Ishikawa (cell line): ENCODE measurements around the gene TSPAN5.

Source experiments
- CEBPB ChIP-seq: IDR thresholded peaks from 2 replicates; pipeline ENCODE4 v1.6.1; 2012
- CREB1 ChIP-seq: IDR thresholded peaks from 2 replicates; pipeline ENCODE4 v1.6.1; 2012; ENCODE audit warnings: low read depth
- EGR1 ChIP-seq: IDR thresholded peaks from 2 replicates; pipeline ENCODE4 v1.6.1; 2012
- EP300 ChIP-seq: IDR thresholded peaks from 2 replicates; pipeline ENCODE4 v1.6.1; 2012; ENCODE audit warnings: borderline replicate concordance
- NFIC ChIP-seq: IDR thresholded peaks from 2 replicates; pipeline ENCODE4 v1.6.1; 2012
- RAD21 ChIP-seq: IDR thresholded peaks from 2 replicates; pipeline ENCODE4 v1.6.1; 2012; ENCODE audit warnings: low read depth
- TAF1 ChIP-seq: IDR thresholded peaks from 2 replicates; pipeline ENCODE4 v1.6.1; 2012; ENCODE audit warnings: low read depth, mild to moderate bottlenecking
- TCF12 ChIP-seq: IDR thresholded peaks from 2 replicates; pipeline ENCODE4 v1.6.1; 2012; ENCODE audit warnings: low read depth
- TEAD4 ChIP-seq: IDR thresholded peaks from 2 replicates; pipeline ENCODE4 v1.6.1; 2012
- YY1 ChIP-seq: IDR thresholded peaks from 2 replicates; pipeline ENCODE4 v1.6.1; 2012; ENCODE audit warnings: low read depth
- ZBTB7A ChIP-seq: IDR thresholded peaks from 2 replicates; pipeline ENCODE4 v1.6.1; 2012; ENCODE audit warnings: low read depth
- TF ChIP-seq, protein P1 (sequence below): IDR thresholded peaks from 2 replicates; pipeline ENCODE4 v1.6.1; 2012
- TF ChIP-seq, protein P2 (sequence below): IDR thresholded peaks from 2 replicates; pipeline ENCODE4 v1.6.1; 2012; ENCODE audit warnings: low read depth, mild to moderate bottlenecking
- TF ChIP-seq, protein P3 (sequence below): IDR thresholded peaks from 2 replicates; pipeline ENCODE4 v1.6.1; 2012

DNA sequence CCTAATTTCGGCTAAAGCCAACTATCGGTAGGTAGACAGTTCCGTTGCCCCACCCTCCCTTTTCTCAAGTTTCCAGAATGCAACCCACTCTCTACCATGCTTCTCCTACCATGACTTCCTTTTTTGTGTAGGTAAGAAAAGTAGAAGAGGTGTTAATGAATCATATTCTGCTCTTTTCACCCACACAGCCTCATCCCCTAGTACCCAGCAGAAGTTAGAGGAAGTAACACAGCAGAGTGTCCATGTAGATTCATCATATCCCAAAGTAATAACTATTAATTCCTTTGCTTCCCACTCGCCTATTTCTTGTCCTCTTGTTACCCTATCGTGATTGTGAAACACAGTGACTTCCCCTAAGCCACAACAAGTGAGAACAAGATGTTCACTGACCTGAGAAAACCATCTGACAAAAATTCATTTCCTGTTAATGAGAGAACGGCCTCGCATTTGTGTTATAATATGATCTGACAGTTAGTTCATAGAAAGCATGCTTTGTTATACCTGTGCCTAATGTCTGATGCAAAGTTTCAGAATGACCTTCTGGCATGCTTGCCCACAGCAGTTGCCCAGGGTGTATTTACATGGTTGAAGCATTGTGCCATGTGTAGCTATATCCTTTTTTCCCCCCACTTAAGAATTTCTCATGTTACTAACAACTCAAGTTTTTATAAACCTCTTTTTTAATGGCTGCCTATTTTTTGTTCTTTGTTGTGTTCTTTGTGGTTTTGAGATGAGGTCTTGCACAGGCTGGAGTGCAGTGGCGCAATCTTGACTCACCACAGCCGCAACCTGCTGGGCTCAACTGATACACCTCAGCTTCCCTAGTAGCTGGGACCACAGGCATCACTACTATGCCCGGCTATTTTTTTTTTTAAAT lies 211.7 kb downstream of the TSPAN5 start:
- TF ChIP-seq, protein P1, sequence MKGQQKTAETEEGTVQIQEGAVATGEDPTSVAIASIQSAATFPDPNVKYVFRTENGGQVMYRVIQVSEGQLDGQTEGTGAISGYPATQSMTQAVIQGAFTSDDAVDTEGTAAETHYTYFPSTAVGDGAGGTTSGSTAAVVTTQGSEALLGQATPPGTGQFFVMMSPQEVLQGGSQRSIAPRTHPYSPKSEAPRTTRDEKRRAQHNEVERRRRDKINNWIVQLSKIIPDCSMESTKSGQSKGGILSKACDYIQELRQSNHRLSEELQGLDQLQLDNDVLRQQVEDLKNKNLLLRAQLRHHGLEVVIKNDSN = no peak
- TF ChIP-seq CREB1 (no peak), TAF1 (no peak), YY1 (no peak), TEAD4 (no peak), RAD21 (no peak), EP300 (no peak), CEBPB (no peak), ZBTB7A (no peak), EGR1 (no peak), NFIC (no peak), TCF12 (no peak)
- TF ChIP-seq, protein P2, sequence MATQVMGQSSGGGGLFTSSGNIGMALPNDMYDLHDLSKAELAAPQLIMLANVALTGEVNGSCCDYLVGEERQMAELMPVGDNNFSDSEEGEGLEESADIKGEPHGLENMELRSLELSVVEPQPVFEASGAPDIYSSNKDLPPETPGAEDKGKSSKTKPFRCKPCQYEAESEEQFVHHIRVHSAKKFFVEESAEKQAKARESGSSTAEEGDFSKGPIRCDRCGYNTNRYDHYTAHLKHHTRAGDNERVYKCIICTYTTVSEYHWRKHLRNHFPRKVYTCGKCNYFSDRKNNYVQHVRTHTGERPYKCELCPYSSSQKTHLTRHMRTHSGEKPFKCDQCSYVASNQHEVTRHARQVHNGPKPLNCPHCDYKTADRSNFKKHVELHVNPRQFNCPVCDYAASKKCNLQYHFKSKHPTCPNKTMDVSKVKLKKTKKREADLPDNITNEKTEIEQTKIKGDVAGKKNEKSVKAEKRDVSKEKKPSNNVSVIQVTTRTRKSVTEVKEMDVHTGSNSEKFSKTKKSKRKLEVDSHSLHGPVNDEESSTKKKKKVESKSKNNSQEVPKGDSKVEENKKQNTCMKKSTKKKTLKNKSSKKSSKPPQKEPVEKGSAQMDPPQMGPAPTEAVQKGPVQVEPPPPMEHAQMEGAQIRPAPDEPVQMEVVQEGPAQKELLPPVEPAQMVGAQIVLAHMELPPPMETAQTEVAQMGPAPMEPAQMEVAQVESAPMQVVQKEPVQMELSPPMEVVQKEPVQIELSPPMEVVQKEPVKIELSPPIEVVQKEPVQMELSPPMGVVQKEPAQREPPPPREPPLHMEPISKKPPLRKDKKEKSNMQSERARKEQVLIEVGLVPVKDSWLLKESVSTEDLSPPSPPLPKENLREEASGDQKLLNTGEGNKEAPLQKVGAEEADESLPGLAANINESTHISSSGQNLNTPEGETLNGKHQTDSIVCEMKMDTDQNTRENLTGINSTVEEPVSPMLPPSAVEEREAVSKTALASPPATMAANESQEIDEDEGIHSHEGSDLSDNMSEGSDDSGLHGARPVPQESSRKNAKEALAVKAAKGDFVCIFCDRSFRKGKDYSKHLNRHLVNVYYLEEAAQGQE = no peak
- TF ChIP-seq, protein P3, sequence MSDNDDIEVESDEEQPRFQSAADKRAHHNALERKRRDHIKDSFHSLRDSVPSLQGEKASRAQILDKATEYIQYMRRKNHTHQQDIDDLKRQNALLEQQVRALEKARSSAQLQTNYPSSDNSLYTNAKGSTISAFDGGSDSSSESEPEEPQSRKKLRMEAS = no peak
